Bone marrow (tissue), 2 donors: ENCODE measurements around the gene IRX2.

ENCODE experiments used
- DNase-seq, 2 donors: peaks; one replicate each; lab custom pipeline; 2025; lab: John Stamatoyannopoulos, UW

IRX2 gene

DNA sequence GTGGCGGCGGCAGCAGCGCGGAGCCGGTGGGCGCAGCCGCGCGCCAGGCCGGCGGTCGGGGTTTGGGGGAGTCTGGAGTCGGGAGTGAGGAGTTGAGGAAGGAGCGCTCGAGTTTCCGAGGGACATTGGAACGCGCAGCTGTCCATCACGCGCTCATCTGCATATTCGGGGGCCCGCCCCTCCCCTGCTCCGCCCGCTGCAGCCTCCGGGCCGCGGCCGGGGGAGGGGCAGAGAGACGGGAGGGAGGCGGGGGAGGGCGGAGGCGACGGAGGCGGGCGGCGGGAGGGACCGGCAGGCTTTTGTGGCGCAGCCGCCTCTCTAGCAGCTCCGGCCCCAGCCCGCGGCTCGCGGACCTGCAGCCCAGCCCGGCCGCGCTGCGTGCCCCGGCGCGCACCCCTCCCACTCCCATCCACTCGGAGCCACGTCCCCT is at the start of gene IRX2:
IRX2 (minus strand) TSS at position 86 of the 430 bp plus-strand sequence. CDS start 264 bp downstream, outside the sequence.
- no peak for DNase-seq

DNA sequence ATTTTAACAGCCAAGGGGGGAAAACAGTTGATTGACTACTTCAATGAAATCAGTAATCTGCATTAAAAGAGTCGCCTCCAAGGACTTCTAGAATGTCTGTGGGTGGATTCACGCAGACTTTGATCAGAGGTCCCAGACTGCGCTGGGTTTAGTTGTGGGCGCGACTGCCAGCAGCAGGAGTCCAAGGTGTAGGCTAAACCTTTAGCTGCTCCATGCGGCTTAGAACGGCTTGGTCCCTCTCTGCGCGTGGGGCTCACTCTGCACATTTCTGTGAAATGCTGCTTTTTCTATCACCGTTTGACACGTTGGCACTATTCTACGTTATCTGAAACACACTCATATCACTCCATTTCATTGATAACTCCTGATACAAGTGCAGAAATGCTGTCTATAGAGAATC is 48.6 kb upstream of the IRX2 start:
- no peak for DNase-seq

- DNase-seq, result no peak
These were observed 46.5 kb upstream of the IRX2 start for GRCh38 chr5:2797981-2798380.

GRCh38 chr5:2797160-2797559 is 45.7 kb upstream of the IRX2 start:
- no peak for DNase-seq

- no peak for DNase-seq
These were observed 31.7 kb upstream of the IRX2 start for GRCh38 chr5:2783223-2783622.

DNA sequence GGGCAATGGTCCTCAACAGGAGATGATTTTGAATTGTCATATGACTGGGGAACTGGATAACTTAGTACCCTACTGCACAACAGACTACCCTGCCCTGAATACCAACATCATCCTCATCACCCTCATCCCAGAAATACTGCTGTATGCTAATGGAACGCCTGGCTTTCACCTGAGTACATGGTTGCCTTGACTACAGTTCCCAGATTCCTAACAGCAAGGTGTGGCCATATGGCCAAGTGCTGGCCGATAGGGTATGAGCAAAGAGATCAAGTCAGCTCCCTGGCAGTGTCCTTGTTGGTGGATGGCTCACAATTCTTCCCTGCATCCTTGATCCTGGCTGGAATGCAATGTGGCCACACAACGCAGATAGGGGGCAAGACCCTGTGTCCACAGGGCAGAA is 31.2 kb upstream of the IRX2 start:
- DNase-seq, result no peak

- no peak for DNase-seq
These were observed 29.1 kb upstream of the IRX2 start for GRCh38 chr5:2780421-2781171.

DNA sequence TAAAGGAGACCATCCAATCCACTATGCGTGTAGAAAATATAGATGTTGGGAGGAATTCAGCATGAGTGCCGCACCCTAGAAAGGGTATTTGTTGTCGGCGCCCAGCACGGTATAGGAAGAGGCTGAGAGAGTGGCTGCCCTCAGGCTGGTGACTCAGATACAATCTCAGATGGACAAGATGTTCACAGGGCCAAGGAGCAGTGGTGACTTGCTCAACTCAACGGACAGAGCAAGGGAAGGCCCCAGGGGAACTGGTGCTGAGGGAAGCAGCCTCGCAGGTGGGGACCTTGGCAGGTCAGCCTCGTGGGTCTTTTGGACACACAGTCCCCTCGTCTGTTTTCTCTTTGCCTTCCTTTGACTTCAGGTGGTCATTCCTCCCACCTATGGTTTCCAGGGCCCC is 28.0 kb upstream of the IRX2 start:
- no peak for DNase-seq

DNA sequence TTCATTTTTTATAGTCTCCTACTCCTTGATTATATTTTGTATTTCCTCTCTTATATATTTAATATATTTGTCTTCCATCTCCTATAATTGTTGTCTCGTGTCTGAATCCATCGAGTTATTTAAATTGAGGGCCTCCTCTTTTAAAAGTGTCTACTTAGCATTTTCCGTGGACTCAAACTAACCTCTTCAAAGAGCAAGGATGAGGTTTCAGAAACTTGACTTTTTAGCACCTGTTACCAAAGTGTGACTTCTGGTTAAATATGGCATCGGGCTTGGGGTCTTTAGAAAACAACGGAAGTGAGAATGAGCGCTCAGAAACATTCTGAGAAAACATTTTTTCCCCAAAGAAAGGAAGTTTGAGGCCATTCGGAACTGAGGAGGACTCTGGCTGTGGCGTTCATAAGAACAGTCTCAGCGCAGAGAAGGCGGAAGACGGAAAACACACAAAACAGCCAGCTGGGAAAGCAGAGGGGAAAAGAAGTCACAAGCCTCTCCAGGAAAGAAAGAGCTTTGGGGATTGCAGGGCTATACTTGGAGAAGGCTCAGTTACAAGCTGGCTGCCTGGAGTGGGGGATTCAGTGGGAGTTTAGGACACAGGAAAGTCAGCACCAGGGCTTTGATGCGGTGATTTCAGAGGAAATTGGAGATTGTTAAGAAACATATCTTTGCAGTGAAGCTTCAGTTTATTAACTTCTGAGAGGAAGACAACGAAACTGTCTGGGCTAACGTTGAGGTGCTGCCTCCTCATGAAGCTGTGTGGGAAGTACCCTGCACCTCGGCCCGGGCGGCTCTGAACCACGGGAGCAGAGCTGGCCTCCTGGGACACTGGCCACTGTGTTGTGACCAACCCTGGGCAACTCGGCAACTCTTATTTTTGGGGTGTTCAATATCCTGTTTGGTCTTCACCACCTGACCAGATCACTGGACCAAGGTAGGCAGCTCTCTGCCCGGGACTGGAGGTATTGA is 25.1 kb upstream of the IRX2 start:
- DNase-seq, result no peak

DNA sequence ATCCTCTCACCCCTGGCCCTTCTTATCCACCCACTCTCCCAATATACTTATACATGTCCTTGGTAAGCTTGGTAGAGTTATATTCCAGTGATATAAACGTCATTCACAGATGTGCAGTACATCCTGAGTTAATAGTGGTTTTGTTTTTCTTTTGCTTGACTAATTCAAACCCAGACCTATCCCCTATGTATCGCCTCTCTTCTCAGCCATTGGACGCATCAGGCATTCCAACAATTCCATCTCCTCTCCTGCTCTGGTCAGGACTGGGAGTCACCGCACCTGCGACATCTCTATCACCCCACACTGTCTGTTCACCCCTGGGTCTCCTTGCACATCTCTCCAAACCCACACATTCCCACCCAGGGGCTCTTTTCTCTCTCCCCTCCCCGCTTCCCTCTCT is 21.9 kb upstream of the IRX2 start:
- no peak for DNase-seq

GRCh38 chr5:2767089-2767488 is 15.6 kb upstream of the IRX2 start:
- DNase-seq, result no peak

DNA sequence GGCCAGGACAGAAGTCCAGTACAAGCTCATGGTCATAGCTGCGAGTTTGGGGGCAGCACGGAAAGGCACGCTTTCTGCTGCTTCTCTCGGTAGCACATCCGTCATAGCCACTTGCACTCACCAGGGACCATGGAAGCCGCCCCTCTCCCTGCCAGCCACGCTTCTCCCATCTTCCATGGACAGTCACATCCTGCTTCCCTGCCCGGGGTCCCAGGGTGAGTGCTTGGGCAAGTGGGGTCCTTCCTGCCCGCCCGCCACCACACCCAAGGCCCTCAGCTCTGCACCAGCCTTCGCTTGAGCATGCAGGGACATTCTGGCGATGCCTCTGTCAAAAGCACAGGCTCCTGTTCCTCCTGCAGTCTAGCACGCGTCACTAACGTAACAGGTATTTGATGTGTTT is 13.1 kb upstream of the IRX2 start:
- no peak for DNase-seq

DNA sequence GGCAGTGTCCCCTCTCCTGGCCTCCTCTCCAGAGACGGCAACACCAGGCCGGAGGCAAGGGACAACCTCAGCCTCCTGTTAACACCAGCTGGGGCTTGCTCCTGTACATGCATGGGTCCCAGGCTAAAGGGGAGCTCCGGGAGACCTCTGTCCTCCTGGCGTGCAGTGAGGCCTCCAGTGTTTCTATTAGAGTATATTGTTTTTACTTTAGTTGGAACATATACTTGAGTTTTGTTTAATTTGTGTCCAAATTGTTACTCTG is 12.0 kb upstream of the IRX2 start:
- no peak for DNase-seq

DNA sequence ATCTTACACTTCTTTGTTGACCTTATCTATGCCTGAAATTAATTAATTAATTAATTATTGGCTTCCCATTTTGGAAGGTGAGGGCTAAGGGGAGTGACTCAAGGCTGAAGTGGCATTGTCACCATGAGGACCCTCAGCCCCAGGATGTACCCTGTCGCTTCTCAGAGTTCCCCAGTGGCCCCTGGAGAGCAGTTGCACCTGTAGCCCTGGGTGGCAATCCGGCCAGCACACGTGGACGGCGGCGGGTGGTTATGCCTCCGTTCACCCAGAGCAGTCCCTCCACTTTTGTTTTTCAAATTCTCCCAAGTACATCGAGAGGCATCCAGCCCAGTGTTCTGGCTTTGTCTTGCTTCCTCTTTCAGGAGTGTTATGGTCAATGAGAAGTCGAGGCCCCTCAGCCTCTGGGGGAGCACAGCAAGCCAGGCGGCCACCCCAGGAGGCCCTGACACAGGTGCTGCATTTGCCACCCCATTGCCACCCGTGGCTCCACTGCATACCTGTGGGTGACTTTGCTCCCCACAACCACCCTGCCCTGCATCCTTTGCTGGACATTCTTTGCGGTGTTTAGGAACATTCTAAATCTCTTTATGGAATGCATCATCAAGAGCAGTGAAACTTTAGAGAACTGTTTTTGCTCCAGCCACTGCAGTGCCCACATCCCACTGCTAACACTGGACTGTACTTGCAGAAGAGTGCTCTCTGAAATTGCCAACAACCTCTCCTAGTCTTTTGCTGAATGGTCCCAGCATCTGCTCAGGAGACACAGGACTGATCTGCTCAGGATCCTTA is 11.5 kb upstream of the IRX2 start:
- DNase-seq, result no peak

GRCh38 chr5:2761921-2762488 is 10.5 kb upstream of the IRX2 start:
- DNase-seq, result no peak

DNA sequence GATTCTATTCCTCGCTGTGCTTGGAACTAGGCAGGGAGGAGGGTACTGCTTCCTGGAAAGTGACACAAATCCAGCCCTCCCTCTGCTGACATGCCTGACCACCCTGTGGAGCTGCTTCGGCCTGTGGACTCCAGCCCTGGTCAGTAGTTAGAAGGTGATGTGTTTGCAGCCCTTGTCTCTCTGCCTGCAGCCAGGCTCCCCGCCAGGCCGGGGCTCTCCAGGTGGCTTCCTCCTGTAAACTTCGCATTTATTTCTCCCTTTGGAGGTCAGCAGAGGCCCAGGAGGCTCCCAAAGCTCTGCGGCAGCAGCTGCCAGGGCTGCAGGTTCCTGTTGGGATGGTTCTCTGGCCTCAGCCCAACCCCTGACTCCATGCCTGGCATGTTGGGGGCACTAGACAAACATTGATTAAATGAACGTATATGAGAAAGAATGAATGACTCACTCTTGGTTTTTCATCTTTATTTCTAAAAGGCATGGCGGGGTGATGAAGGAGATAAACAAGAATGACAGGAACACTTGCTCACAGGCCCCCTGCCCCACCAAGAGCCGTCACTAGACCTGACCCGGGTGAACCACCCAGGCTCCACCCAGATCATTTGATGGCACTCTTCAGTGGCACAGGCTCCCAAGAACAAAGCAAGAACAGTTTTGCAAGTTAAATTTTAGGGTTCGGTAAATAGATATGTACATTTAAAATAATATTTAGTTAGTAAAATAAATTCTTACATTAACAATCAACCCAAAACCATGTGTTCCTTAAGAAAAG is 8.4 kb upstream of the IRX2 start:
- DNase-seq, result no peak

DNA sequence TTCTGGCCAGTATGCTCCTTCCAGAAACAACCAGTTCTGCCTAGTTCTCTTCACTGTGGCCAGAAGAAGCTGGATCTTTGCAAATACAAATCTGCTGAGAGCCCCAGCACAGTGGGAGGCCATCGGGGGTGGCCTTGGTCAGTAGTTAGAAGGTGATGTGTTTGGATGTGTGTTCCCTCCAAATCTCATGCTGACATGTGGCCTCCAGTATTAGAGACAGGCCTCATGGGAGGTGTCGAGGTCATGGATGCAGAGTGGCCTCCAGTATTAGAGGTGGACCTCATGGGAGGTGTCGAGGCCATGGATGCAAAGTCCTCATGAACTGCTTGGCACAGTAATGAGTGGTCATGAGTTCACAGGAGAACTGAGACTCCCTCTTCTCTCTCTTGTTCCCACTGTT is 7.6 kb upstream of the IRX2 start:
- DNase-seq, result no peak

DNA sequence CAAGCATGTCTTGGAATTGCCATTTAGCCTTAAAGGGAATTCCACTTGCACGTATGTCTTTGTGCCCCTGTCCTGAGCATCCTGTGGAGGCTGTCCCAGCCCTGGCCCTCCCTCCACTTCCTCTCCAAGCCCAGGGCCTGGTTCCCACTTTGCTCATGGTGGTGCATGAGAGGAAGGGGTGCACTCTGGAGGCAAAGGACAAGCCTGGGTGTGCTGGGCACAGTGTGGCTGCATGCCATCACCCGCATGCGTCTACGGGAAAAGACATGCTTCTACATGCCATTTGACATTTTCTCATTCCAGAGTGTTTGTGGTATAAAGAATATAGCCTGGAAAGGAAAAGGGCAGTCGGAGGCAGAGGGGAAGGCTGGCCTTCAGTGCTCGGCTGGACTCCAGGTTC is 7.2 kb upstream of the IRX2 start:
- no peak for DNase-seq

- DNase-seq, result no peak
These were observed 6.3 kb upstream of the IRX2 start for GRCh38 chr5:2757563-2758351.
